Activated naive CD4-positive, alpha-beta T cell treated with anti-CD3 and anti-CD28 coated beads, Interleukin-2, amount 10 ng/mL, durations not matched to agents 7 days and 5 days (primary cell): ENCODE measurements around the gene SLC22A3.
"Not testable (repeated sequence)": the region's sequence is repeated elsewhere in the genome, so short reads cannot be mapped to it uniquely, and the experiment has no call there.

Experiments used
- CTCF ChIA-PET: fragments of 350-600 bp; sonication (Branson Sonifier 250); formaldehyde crosslinking; loops from one replicate; lab custom pipeline; 2021; ENCODE audit warnings: antibody characterized with exemption; lab: Charles Lee
- DNase-seq: peaks from one replicate; pipeline ENCODE4 v3.0.0-alpha.2; 2020
- H3K27ac Mint-ChIP-seq: one replicate; pipeline ENCODE4 v1.8.0; 2021; ENCODE audit warnings: mild to moderate bottlenecking, moderate library complexity, mixed read lengths
- H3K27me3 Mint-ChIP-seq: one replicate; pipeline ENCODE4 v1.8.0; 2021; ENCODE audit warnings: mild to moderate bottlenecking, mixed read lengths
- H3K36me3 Mint-ChIP-seq: one replicate; pipeline ENCODE4 v1.8.0; 2021; ENCODE audit warnings: mixed read lengths
- H3K4me1 Mint-ChIP-seq: one replicate; pipeline ENCODE4 v1.8.0; 2021; ENCODE audit warnings: mixed read lengths
- H3K4me3 Mint-ChIP-seq: one replicate; pipeline ENCODE4 v1.8.0; 2021; ENCODE audit warnings: mild to moderate bottlenecking, moderate library complexity, mixed read lengths
- H3K9me3 Mint-ChIP-seq: one replicate; pipeline ENCODE4 v1.8.0; 2021; ENCODE audit warnings: mixed read lengths

SLC22A3 gene

GRCh38 chr6:160445130-160445529 is 97.0 kb downstream of the SLC22A3 start:
- H3K27ac Mint-ChIP-seq, result no peak overlapping the region

DNA sequence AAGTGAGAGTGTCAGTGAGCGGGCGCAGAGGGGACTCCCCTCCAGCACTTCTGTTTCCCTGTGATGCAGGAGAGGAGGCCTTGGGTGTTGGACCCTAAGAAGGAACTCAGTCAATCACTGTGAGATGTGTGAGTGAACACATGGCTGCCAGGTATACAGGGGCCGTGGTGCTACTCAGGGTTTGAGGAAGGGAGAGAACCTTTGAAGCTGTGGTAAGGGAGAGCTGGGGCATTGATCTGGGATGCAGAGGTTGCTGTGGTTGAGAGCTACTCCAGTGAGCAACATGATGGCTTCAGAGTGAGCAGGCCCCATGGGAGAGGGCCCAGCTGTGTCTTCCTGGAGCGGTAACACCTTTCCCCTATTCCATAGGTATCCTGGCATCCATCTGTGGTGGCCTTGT is 99.2 kb downstream of the SLC22A3 start:
- no peaks in the 10 kb centered on the region for H3K4me1 Mint-ChIP-seq
- H3K9me3 Mint-ChIP-seq, result no peaks in the 10 kb centered on the region
- no peak overlapping the region for H3K27ac Mint-ChIP-seq
- peaks cover 56% of the 10 kb centered on the region for H3K27me3 Mint-ChIP-seq
- H3K36me3 Mint-ChIP-seq, result no peaks in the 10 kb centered on the region
- no peak for DNase-seq
- no peak overlapping the region for H3K4me3 Mint-ChIP-seq
- CTCF ChIA-PET, result interaction anchor here (1.5 kb wide), 1 partner anchor 8 kb away, joined by 3 read pairs; no protein-coding TSS in a partner anchor

More at GRCh38 chr6:160445130-160445529, 97.0 kb downstream of the SLC22A3 start:
- CTCF ChIA-PET, result interaction anchor here (2.1 kb wide), 1 partner anchor 10 kb away, joined by 6 read pairs; no protein-coding TSS in a partner anchor
- Mint-ChIP-seq H3K4me1 (no peaks in the 10 kb centered on the region), H3K36me3 (no peaks in the 10 kb centered on the region), H3K9me3 (no peaks in the 10 kb centered on the region), H3K4me3 (no peak overlapping the region), H3K27me3 (peaks cover 55% of the 10 kb centered on the region)
- no peak for DNase-seq

DNA sequence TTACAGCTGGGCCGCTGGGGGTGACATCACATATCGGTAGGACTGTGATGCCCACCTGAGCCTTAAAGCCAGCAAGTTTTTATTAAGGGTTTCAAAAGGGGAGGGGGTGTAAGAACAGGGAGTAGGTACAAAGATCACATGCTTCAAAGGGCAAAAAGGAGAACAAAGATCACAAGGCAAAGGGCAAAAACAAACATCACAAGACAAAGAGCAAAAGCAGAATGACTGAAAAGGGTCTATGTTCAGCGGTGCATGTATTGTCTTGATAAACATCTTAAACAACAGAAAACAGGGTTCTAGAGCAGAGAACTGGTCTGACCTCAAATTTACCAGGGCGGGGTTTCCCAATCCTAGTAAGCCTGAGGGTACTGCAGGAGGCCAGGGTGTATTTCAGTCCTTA is 101.6 kb downstream of the SLC22A3 start:
- H3K9me3 Mint-ChIP-seq, H3K36me3 Mint-ChIP-seq, CTCF ChIA-PET: not testable (repeated sequence)

GRCh38 chr6:160450849-160451248 is 102.7 kb downstream of the SLC22A3 start:
- Mint-ChIP-seq H3K27me3 (peaks cover 60% of the 10 kb centered on the region), H3K4me3 (no peak overlapping the region), H3K36me3 (no peaks in the 10 kb centered on the region), H3K4me1 (peaks cover 3% of the 10 kb centered on the region), H3K9me3 (no peaks in the 10 kb centered on the region), H3K27ac (no peak overlapping the region)
- CTCF ChIA-PET, result interaction anchor here (0.8 kb wide), 1 partner anchor 314 kb away, joined by 3 read pairs; no protein-coding TSS in a partner anchor
- no peak for DNase-seq

More for the DNA sequence above, 101.6 kb downstream of the SLC22A3 start:
- not testable (repeated sequence) for H3K27ac Mint-ChIP-seq, H3K4me3 Mint-ChIP-seq, DNase-seq, H3K4me1 Mint-ChIP-seq
- H3K27me3 Mint-ChIP-seq, result peaks cover 66% of the 10 kb centered on the region

- Mint-ChIP-seq H3K4me3 (no peak overlapping the region), H3K9me3 (no peaks in the 10 kb centered on the region), H3K36me3 (peaks cover 5% of the 10 kb centered on the region), H3K27ac (no peak overlapping the region), H3K4me1 (peaks cover 22% of the 10 kb centered on the region), H3K27me3 (peaks cover 66% of the 10 kb centered on the region)
- CTCF ChIA-PET, result interaction anchor here (1.3 to 3.4 kb wide), 2 partner anchors 317 to 625 kb away, joined by 3 to 33 read pairs; no protein-coding TSS in a partner anchor
- no peak for DNase-seq
Measured at GRCh38 chr6:160454303-160454702, 106.1 kb downstream of the SLC22A3 start.

DNA sequence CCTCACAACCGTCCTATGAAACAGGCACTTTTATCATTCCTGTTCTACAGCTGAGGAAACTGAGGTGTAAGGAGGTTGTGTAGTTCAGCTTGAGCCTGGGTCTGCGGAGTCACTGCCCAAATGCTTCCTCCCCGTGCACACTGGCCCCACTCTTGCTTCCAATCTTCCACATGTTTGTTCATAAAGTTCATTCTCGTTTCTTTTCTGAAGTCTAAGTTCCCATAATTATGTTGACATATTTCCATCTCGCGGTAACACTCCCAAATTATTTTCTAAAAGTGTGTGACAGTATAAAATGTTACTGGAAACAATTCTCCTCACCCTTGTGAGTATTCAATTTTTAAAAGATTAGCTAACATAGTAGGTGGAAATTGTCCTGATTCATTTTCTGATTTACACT is 106.9 kb downstream of the SLC22A3 start:
- peaks cover 30% of the 10 kb centered on the region for H3K4me1 Mint-ChIP-seq
- DNase-seq, result no peak
- H3K36me3 Mint-ChIP-seq, result peaks cover 13% of the 10 kb centered on the region
- peaks cover 68% of the 10 kb centered on the region for H3K27me3 Mint-ChIP-seq
- no peak overlapping the region for H3K4me3 Mint-ChIP-seq
- H3K27ac Mint-ChIP-seq, result no peak overlapping the region
- no peaks in the 10 kb centered on the region for H3K9me3 Mint-ChIP-seq
- CTCF ChIA-PET, result interaction anchor here (0.8 to 3.4 kb wide), 19 partner anchors 8 to 626 kb away, joined by 3 to 33 read pairs (median 5); no protein-coding TSS in a partner anchor

- Mint-ChIP-seq H3K36me3 (peaks cover 18% of the 10 kb centered on the region), H3K27me3 (peaks cover 69% of the 10 kb centered on the region), H3K27ac (no peak overlapping the region), H3K4me3 (no peak overlapping the region), H3K4me1 (peaks cover 36% of the 10 kb centered on the region), H3K9me3 (peaks cover under 1% of the 10 kb centered on the region)
- DNase-seq, result peak; percentile 76
- CTCF ChIA-PET, result interaction anchor here (0.8 to 3.4 kb wide), 19 partner anchors 9 to 627 kb away, joined by 3 to 33 read pairs (median 5); no protein-coding TSS in a partner anchor
Measured at GRCh38 chr6:160455541-160456213, 107.5 kb downstream of the SLC22A3 start.

GRCh38 chr6:160456214-160456546 is 108.0 kb downstream of the SLC22A3 start:
- H3K36me3 Mint-ChIP-seq, result peaks cover 22% of the 10 kb centered on the region
- CTCF ChIA-PET, result interaction anchor here (0.6 to 3.4 kb wide), 13 partner anchors 9 to 593 kb away, joined by 3 to 33 read pairs (median 6); no protein-coding TSS in a partner anchor
- peaks cover 4% of the 10 kb centered on the region for H3K9me3 Mint-ChIP-seq
- no peak overlapping the region for H3K27ac Mint-ChIP-seq
- peaks cover 41% of the 10 kb centered on the region for H3K4me1 Mint-ChIP-seq
- H3K4me3 Mint-ChIP-seq, result no peak overlapping the region
- DNase-seq, result no peak
- H3K27me3 Mint-ChIP-seq, result peaks cover 69% of the 10 kb centered on the region

DNA sequence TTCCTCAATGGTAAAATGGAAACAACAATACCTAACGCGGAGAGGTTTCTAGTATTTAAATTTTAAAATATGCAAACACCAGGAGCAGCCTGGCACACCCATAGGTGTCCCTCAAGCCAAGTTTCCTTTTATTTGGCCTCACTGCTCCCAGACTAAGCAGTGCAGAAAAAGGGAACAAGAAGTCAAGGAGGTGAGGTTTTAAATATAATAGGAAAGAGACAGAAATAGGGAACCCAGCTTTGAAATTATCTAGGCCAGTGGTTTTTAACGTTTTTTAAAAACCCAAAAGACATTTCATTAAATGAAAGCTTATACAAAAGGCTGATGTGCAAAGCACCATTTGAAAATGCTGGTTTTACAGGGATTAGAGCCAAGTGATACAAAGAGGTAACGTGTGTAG is 109.6 kb downstream of the SLC22A3 start:
- H3K27ac Mint-ChIP-seq, result no peak overlapping the region
- peaks cover 57% of the 10 kb centered on the region for H3K4me1 Mint-ChIP-seq

GRCh38 chr6:160461641-160462040 is 113.5 kb downstream of the SLC22A3 start:
- peak; percentile 34 for DNase-seq
- Mint-ChIP-seq H3K4me1 (peaks cover 80% of the 10 kb centered on the region), H3K27me3 (peaks cover 79% of the 10 kb centered on the region), H3K4me3 (peak overlapping the region; percentile 5), H3K36me3 (peaks cover 53% of the 10 kb centered on the region), H3K27ac (peak overlapping the region; percentile 70), H3K9me3 (peaks cover 16% of the 10 kb centered on the region)
- CTCF ChIA-PET, result no interaction called here

More for the DNA sequence above, 109.6 kb downstream of the SLC22A3 start:
- H3K9me3 Mint-ChIP-seq, result peaks cover 7% of the 10 kb centered on the region
- H3K27me3 Mint-ChIP-seq, result peaks cover 65% of the 10 kb centered on the region
- H3K36me3 Mint-ChIP-seq, result peaks cover 31% of the 10 kb centered on the region
- H3K4me3 Mint-ChIP-seq, result no peak overlapping the region
- CTCF ChIA-PET, result interaction anchor here (1.2 to 3.4 kb wide), 2 partner anchors 320 to 526 kb away, joined by 3 to 33 read pairs; no protein-coding TSS in a partner anchor
- DNase-seq, result no peak

GRCh38 chr6:160462116-160462515 is 113.9 kb downstream of the SLC22A3 start:
- H3K27me3 Mint-ChIP-seq, result peaks cover 83% of the 10 kb centered on the region
- no peak for DNase-seq
- H3K9me3 Mint-ChIP-seq, result peaks cover 16% of the 10 kb centered on the region
- H3K36me3 Mint-ChIP-seq, result peaks cover 56% of the 10 kb centered on the region
- CTCF ChIA-PET, result interaction anchor here (1.0 kb wide), 1 partner anchor 58 kb away, joined by 4 read pairs; no protein-coding TSS in a partner anchor
- peaks cover 80% of the 10 kb centered on the region for H3K4me1 Mint-ChIP-seq
- peak overlapping the region; percentile 70 for H3K27ac Mint-ChIP-seq
- peak overlapping the region; percentile 14 for H3K4me3 Mint-ChIP-seq

DNA sequence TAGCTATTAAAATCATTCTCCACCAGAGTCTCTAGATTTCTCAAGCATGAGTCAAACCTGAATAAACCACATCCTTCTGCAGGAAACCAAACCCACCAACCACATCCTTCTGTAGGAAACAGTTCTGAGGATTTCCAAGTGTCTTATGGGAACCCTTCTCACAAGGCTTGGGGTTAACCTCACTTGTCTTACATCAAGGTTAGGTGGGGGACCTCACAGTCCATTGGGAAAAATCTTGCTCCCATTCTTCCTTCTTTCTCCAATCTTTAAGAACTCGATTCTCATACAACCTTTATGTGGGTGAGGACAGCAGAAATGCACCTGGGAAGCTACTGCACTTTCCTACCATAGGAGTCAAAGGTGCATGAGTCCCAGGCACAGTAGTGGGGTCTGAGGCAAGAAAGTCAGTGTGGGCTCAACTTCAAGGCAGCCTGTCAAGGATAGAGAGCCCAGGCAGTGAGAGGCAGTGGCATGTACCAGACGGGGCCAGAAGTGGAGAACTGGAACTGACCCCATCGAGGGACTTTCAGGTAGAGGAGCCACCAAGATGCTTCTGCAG is 114.5 kb downstream of the SLC22A3 start:
- peaks cover 16% of the 10 kb centered on the region for H3K9me3 Mint-ChIP-seq
- DNase-seq, result peak; percentile 77
- peaks cover 83% of the 10 kb centered on the region for H3K27me3 Mint-ChIP-seq
- peaks cover 76% of the 10 kb centered on the region for H3K4me1 Mint-ChIP-seq
- H3K36me3 Mint-ChIP-seq, result peaks cover 58% of the 10 kb centered on the region
- H3K4me3 Mint-ChIP-seq, result peak overlapping the region; percentile 14
- CTCF ChIA-PET, result interaction anchor here (0.7 to 1.0 kb wide), 2 partner anchors 57 to 71 kb away, joined by 3 to 4 read pairs; no protein-coding TSS in a partner anchor
- peak overlapping the region; percentile 61 for H3K27ac Mint-ChIP-seq

DNA sequence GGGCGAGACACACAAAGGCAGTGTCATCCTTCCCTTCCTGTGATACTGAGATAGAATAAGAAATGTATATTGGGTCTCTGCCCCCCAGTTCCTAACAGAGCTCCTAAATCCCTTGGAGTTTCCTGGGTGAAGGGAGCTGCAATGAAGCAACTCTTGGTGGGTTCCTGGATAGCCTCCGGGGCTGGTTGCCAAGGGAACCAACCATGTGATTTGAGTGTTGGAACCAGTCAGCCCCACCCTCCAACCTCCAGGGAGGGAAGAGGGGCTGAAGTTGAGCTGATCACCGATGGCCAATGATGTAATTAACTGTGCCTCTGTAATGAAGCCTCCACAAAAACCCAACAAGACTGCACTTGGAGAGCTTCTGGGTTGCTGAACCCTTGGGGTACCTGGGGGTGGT is 116.6 kb downstream of the SLC22A3 start:
- Mint-ChIP-seq H3K9me3 (peaks cover 16% of the 10 kb centered on the region), H3K4me1 (peaks cover 56% of the 10 kb centered on the region), H3K27ac (no peak overlapping the region), H3K27me3 (peaks cover 82% of the 10 kb centered on the region), H3K36me3 (peaks cover 48% of the 10 kb centered on the region), H3K4me3 (no peak overlapping the region)
- no peak for DNase-seq
- CTCF ChIA-PET, result interaction anchor here (0.6 to 2.2 kb wide), 3 partner anchors 9 to 784 kb away, joined by 3 to 8 read pairs (median 6); no protein-coding TSS in a partner anchor

- CTCF ChIA-PET, result not testable (repeated sequence)
- peaks cover 12% of the 10 kb centered on the region for H3K9me3 Mint-ChIP-seq
Measured at GRCh38 chr6:160467261-160467871, 119.2 kb downstream of the SLC22A3 start.

More at GRCh38 chr6:160467261-160467871, 119.2 kb downstream of the SLC22A3 start:
- peaks cover 71% of the 10 kb centered on the region for H3K27me3 Mint-ChIP-seq
- peaks cover 31% of the 10 kb centered on the region for H3K36me3 Mint-ChIP-seq
- peaks cover 46% of the 10 kb centered on the region for H3K4me1 Mint-ChIP-seq
- not testable (repeated sequence) for DNase-seq, H3K4me3 Mint-ChIP-seq, H3K27ac Mint-ChIP-seq
